AG04450 (cell line): ENCODE results near the gene RNU7-1. TPM values are rescaled to one million over a fixed set of nuclear protein-coding genes. Genes with fewer than 3 reads are reported as not detected.

Source experiments
- CTCF ChIA-PET: fragments of 300-600, 350-600 bp; formaldehyde crosslinking; extraction: SDS; loops from one replicate; lab custom pipeline; 2022; ENCODE audit warnings: antibody characterized with exemption, inconsistent platforms; lab: Charles Lee
- POLR2A ChIA-PET: fragments of 350-600 bp; formaldehyde crosslinking; extraction: SDS; loops from one replicate; lab custom pipeline; 2021; ENCODE audit warnings: antibody characterized with exemption, inconsistent platforms; lab: Yijun Ruan, JAX
- DNase-seq: peaks from one replicate; pipeline ENCODE4 v3.0.0-alpha.2; 2011; ENCODE audit warnings: low read depth, low spot score
- H3K27ac ChIP-seq: one replicate; pipeline ENCODE4 v1.5.1; 2012; ENCODE audit warnings: low read depth, low read length, control low read depth
- H3K27me3 ChIP-seq: one replicate; pipeline ENCODE4 v1.6.0; 2012; ENCODE audit warnings: low read length; ENCODE audit not compliant: control insufficient read depth, insufficient read depth
- H3K4me3 ChIP-seq: 2 replicates; pipeline ENCODE4 v1.5.1; 2011; ENCODE audit warnings: mild to moderate bottlenecking, low read depth, low read length, control low read depth
- H3K9me3 ChIP-seq: 2 replicates; pipeline ENCODE4 v1.5.1; 2012; ENCODE audit warnings: low read length; ENCODE audit not compliant: control insufficient read depth, insufficient read depth
- CTCF ChIP-seq: IDR thresholded peaks from 2 replicates; pipeline ENCODE4 v1.5.1; 2011; ENCODE audit warnings: low read depth, low read length, control low read depth, inconsistent platforms
- polyA plus RNA-seq: library from polyadenylated mRNA; depleted of rRNA; stranded (reverse); fragments of >200 nt; gene quantifications from 2 replicates; pipeline ENCODE4 v1.2.3, GENCODE V29; 2011

Gene RNU7-1
- polyA plus RNA-seq, 1 experiment: not detected

- Histone ChIP-seq H3K27me3 (no peaks in the 10 kb centered on the region), H3K9me3 (no peaks in the 10 kb centered on the region; the same call in 1 of the 2 replicates), H3K27ac (peak within 1 kb of the TSS; percentile 39), H3K4me3 (peak within 1 kb of the TSS; percentile 72)
- POLR2A ChIA-PET: interaction anchor here (0.6 to 1.2 kb wide), 4 partner anchors 11 to 50 kb away, joined by 4 to 5 read pairs (median 4); no protein-coding TSS in a partner anchor
- no peak for TF ChIP-seq CTCF
- DNase-seq: no peak
- CTCF ChIA-PET: interaction anchor here (1.2 kb wide), 1 partner anchor 9 kb away, joined by 3 read pairs; no protein-coding TSS in a partner anchor
Observed at GRCh38 chr12:6914246-6914946, 29.2 kb upstream of the RNU7-1 start, which contains the start of gene ENO2. Gene ENO2, plus strand, starts transcription at chr12:6914580. Its CDS starts 1,253 bp downstream, at chr12:6915833.

GRCh38 chr12:6914947-6915788 lies 28.4 kb upstream of the RNU7-1 start:
- ChIA-PET CTCF (no interaction called here), POLR2A (interaction anchor here (0.7 to 1.2 kb wide), 2 partner anchors 11 to 50 kb away, joined by 4 to 5 read pairs; no protein-coding TSS in a partner anchor)
- no peaks in the 10 kb centered on the region; the same call in 1 of the 2 replicates for H3K9me3 ChIP-seq
- H3K27me3 ChIP-seq: no peaks in the 10 kb centered on the region
- H3K4me3 ChIP-seq: peak overlapping the region; percentile 72
- peak overlapping the region; percentile 11 for H3K27ac ChIP-seq
- no peak for DNase-seq
- no peak for TF ChIP-seq CTCF

- TF ChIP-seq CTCF: no peak
- no peaks in the 10 kb centered on the region; the same call in 1 of the 2 replicates for H3K9me3 ChIP-seq
- H3K27ac ChIP-seq: no peak overlapping the region
- CTCF ChIA-PET: interaction anchor here (0.6 to 1.8 kb wide), 3 partner anchors 8 to 25 kb away, joined by 3 to 8 read pairs (median 5); no protein-coding TSS in a partner anchor
- H3K4me3 ChIP-seq: no peak overlapping the region; the same call in 1 of the 2 replicates
- DNase-seq: no peak
- no peaks in the 10 kb centered on the region for H3K27me3 ChIP-seq
- POLR2A ChIA-PET: interaction anchor here (1.2 kb wide), 1 partner anchor 10 kb away, joined by 4 read pairs; no protein-coding TSS in a partner anchor
Observed at GRCh38 chr12:6915789-6916285, 27.8 kb upstream of the RNU7-1 start.

- TF ChIP-seq CTCF: no peak
- Histone ChIP-seq H3K27ac (no peak overlapping the region), H3K4me3 (no peak overlapping the region), H3K27me3 (no peaks in the 10 kb centered on the region), H3K9me3 (no peaks in the 10 kb centered on the region; the same call in 1 of the 2 replicates)
- no peak for DNase-seq
- ChIA-PET POLR2A (no interaction called here), CTCF (interaction anchor here (0.6 to 1.8 kb wide), 3 partner anchors 7 to 25 kb away, joined by 3 to 8 read pairs (median 5); no protein-coding TSS in a partner anchor)
Observed at GRCh38 chr12:6916426-6917200, 27.0 kb upstream of the RNU7-1 start.
